NCI-H2107 treated with DMSO at 0.1 percent for 48 hours (cell line): ENCODE results near the gene FOXP4.

Source experiments
- DNase-seq: peaks from one replicate; lab custom pipeline; 2025; ENCODE audit not compliant: unreplicated experiment; lab: John Stamatoyannopoulos, UW

Gene FOXP4

DNA sequence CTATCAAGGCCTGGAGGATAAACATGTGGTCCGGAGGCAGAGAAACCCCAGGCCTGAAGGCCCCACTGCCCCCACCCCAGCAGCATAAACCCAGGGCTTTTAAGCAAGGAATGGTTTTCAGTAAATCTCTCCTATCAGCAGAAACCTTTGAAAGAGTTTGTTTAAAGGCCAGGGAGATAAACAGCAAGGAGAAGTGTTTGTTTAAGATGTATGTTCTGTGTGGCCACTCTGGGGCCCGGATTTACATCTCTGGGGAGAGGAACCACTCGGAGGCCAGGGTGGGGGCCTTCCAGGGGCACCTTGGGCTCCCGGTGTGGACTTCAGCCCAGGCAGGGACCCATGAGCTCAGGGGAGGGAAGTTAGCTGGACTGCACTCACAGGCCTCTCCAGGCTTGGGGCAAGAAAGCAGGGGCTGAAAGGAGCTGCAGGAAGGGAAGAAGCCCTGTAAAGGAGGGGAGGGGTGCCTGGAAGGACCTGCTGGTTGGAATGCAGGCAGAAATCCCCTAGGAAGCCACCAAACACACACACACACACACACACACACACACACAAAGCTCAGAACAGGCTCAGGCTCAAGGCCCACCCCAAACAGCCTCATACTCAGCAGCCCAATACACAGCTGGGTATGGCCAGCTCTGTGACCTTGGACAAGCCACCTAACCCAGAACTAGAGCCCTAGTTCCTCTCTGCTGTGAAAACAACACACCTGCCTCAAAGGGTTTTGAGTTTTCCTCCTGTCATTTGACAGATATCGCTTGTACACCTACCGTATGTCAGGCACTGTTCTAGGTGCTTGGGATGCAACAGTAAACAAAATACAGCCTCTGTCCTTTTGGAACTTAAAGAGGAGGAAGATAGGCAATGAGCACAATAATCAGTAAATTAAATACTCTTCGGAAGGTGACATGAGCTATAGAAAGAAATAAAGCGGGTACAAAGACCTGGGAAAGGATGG is 26.2 kb upstream of the FOXP4 start:
- no peak for DNase-seq

DNA sequence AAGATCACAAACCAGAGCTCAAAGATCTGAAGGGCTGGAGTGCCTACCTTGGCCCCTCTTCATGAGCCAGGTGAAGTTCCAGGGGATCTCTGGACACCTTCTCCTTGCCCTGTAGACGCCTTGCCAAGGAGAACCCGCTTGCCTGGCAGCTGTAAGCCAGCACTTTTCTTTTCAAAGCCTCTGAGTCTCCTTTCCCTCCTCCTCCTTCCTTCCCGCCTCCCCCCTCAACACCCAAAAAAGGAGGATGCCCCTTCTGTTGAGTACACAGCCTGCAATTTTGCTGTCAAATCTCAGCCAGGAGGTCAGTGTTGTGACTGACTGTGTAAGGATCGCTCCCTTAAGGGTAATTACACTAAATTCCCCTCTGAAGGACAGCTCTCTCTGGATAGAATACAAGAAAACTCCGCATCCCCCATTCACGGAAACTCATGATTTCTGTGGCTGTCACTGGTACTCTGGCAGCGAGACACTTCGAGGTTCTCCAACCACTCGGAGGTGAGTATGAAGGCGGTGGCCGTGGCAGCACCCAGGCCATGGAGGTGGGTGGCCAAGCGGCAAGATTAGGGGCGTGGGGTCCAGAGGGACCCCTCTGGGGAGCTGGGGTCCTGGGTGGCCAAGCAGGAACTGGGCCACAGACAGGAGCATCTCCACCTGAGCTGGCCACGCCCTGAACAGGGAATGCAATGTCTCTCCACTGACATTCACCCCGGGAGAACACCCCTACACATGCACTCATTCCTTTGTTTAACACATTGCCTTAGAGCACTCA is 23.2 kb upstream of the FOXP4 start:
- no peak for DNase-seq

DNA sequence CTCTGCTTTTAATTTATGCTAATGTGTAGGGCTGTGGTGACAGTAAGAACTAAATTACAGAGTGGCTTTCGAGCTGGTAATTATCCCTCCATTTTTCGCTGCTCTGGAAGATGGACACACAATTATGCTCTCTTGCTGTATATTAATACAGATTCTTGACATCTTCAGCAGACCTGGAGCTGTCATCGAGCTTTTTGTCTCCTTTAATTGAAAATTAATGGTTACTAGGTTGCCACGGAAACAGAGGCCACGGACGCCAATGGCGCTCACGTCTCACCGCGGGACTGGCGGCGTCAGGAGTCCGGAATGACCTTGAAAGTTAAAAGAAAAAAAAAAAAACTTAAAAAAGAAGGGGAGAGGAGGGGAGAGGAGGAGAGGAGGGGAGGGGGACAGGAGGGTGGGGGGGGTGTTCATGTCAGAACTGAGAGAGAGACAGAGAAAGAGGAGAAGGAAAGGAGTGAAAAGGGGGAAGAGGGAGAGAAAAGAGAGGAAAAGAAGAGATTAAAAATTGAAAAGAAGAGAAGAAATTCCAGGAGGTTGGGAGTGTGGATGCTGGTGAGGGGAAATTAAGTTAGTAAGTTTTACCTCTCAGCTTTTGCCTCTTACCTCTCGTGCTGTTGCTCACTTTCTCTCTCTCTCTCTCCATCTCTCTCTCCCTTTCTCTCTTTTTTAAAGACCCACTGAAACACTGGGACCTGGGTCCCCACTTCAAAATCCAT is 22.1 kb upstream of the FOXP4 start:
- no peak for DNase-seq

DNA sequence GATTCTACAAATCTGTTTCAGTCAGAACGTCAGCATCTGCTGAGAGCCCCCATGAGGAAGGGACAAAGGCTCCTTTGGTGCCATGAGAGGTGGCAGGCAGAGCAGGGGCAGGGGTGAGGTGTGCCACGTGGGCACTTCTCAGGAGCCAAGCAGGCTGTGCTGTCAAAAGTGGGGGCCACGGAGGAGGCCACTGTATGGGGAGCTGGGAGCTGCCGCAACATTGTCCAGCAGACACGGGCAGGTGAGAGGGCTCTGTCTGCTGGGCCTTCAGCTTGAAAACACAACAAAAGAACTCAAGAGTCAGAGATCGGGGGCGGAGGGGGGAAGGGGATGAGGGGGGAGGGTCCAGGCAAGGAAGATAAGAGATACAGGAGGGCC is 21.6 kb upstream of the FOXP4 start:
- DNase-seq, result no peak

DNA sequence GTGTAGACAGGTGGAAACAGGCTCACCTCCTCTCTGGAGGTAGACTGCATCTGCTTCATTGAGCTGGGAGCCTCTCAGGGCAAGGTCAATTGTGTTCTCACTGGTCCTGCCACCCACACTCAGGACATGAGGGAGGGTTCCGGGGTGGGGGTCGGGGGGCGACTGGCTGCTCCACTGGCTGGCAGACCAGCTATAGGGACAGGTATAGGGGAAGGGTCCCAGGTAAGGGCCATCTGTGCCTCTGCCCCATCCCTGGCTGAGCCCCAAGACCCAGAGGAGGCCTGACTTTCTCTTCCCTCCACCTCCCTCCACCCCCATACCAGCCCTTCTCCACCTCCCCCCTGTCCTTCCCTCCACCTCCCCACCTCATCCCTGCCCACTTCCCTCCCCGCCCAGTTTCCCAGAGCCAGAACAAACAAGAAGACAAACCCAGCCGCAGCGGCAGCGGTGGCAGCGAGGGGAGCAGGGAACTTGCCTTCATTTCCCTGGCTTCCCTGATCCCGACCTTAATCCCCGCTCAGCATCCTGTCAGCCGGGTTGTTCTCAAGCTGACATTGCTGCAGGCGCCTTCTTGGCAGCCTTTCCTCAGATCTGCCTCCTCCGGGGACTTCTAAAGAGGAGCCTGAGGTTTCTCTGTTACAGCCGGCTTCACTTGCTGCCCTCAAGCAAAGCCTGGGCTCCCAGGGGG is 18.3 kb upstream of the FOXP4 start:
- no peak for DNase-seq

DNA sequence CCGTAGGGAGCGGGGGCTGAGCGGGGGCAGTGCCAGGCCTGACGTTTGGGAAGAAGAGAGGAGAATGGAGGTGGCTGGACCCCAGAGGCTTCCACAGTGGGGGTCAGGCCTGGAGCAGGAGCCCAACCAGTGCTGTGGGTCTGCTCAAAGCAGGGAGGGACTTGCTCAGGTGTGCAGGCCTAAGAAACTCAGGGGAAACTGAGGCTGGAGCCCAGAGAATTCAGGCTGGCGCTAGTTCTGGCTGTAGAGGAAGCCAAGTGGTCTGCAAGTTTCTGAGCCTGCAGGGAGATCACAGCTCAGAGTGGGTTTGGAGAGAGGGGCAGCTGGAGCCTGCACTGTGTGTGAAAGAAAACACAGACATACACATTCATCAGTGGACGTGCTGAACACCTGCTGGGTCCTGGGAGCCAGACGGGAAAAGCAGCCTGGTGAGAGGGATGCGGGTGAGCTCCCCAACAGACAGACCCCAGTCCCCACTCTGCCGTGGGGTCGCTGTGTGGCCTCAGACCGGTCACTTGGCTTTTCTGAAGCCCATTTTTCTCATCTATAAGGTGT is 17.7 kb upstream of the FOXP4 start:
- no peak for DNase-seq

DNA sequence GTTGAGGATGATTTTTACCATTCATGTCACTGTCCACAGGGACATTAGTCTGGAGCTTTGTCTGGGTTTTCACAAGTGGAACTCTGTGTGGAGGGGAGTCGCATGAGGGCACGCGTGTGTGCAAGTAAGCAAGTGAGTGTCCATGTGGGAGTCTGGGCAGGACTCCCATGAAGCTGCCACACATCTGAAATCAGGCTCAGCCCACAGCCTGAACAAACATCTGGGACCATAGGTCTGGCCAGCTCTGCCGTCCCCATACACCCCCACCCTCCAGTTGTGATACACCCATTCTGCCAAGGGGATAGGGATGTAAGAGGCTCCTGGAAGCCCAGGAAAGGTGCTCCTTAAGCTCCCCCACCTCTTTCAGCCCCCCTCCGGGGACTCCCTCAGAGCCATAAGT is 17.1 kb upstream of the FOXP4 start:
- no peak for DNase-seq

DNA sequence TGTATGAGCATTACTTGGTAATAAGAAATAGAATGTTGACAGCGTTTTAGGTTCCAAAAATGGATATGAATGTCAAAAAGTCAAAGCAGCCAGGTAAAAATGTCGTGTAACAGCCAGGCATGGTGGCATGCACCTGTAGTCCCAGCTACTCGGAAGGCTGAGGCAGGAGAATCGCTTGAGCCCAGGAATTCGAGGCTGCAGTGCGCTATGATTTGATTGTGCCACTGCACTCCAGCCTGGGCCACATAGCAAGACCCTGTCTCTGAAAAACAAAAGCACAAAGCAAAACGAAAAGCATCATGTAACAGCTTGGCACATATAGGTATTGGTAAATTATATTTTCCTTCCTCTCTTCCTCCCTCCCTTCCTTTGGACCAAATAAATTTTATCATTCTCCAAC is 16.2 kb upstream of the FOXP4 start:
- no peak for DNase-seq

DNA sequence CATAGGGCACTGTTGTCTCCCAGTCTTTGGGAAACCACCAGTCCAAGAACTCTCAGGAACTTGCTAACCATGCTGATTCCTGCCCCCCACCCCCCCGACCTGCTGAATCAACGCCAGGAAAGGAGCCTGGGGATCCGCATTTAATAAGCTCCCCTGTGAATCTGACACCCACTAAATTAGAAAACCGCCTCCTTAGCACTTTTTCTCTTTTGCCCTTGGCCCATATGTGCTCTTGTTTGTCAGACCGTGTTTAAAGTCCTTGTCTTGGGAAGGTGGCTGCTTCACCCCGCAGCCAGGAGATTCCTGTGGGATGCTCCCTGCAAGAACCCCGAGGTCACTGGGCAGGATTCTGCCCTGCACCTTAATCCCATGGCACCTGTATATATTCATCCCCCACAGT is 15.7 kb upstream of the FOXP4 start:
- DNase-seq, result no peak

DNA sequence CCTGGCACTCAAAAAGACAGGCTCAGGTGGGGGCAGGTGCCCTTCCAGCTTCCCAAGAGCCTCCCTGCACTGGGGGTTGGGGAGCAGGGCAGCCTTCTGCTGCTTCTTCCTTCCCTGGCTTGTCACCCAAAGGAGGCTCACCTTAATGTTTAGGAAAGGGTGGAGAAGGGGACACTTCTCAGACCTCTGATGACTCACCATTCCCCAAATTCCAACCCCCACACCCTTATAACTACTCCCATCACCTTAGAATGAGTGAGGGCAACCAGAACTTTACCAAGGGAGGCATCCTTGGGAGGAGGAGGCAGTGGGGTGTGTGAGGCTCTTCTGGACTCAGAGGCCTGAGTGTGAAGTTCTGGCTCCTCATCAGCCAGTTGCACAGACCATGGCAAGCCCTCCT is 15.2 kb upstream of the FOXP4 start:
- DNase-seq, result no peak

DNA sequence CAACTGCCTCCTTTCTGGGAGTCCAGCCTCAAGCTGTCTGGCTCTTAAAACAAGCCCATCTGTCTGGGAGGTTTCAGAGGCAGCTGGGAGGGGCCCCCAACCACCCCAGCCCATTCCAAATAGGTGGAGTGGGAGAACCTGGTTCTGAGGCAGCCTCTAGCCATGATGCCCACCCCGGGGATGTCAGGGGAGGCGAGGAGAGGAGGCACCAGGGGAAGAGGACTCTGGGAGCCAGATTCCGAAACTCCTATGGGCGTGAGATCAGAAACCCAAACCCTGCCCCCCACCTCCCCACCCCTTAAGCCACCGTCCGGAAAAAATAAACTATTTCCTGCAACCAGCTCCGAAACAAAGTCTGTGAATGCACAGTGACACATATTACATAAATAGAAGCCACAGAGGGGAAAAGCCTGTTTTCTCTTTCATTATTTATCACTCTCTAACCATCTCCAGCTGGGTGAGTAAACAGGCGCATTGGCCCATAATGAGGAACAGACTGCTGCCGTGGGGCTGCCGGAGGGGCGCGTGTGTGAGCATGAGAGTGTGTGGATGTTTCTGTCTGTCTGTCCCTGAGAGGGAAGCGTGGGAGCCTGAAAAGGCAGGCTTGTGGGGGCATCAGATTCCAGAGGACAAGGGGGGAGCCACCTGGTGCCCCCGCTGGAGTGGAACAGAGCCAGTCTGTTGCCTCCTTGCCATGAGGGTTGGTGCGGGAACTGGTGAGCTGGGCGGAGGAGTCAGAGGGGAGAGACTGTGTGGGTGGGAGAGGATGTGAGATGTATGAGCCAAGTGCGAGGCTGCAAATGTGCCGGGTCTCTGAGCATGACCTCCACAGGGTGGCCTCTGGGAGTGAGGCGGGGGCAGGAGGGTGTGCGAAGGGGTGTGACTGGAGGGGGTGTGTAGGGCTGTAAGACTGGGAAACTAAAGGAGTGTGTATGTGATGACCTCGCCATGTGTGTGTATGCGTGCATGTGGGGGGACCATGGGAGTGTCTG is 14.3 kb upstream of the FOXP4 start:
- DNase-seq, result no peak

DNA sequence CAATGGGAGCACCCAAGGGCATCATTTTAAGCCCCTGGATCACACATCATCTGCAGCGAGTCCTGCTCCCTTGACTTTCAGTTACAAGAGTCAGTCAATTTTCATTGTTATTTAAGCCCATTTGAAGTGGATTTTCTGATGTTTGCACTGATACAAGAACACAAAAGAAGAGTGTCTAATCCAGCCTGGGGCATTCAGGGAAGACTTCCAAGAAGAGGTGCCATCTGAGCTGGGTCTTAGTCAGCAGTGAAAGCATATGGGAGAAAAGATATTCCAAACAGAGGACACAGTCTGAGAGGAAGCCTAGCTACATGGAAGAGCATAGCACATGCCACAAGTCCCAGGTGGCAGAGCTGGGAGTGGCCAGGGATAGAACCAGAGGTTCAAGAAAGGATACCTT is 10.4 kb upstream of the FOXP4 start:
- DNase-seq, result no peak

DNA sequence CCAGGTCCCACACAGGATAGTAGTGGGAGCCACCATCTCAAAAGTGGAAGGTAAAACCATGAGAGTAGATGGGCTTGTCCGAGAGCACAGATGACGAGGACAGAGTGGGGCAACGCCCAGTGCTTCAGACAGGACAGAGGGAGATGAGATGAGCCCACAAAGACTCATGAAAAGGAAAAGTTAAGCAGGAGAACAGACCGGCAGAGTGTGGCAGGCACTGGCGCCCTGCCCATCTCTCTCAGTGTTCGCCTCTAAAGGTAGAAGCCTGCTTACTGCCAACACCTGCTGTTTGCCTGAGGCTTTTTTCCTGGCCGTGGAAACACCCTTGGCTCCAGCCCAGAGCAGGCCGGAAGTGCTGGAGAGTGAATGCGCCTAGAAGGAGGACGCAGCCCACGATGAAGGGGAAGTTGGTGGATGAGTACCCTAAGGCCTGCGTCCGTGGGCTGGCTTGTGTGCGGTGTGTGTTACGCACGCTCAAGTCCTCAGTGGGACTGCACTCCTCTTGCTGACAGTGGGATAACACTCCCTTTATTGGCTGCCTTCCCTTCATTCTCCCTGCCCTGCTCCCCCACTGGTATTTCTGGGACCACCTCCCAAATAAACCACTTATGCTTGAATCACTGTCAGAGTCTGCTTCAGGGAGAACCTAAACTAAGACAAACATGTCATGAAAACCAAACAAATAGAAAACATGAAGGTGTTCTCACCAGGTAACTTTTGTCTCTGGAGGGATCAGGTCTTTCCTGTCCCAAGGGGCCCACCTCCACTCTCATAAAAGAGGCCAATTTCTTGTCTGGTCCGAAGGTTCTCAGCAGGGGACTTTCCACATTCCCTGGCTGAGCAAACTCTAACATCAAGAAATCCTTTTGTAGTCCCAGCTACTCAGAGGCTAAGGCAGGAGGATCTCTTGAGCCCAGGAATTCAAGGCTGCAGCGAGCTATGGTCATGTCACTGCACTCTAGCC is 9.1 kb upstream of the FOXP4 start:
- DNase-seq, result peak; percentile 39

DNA sequence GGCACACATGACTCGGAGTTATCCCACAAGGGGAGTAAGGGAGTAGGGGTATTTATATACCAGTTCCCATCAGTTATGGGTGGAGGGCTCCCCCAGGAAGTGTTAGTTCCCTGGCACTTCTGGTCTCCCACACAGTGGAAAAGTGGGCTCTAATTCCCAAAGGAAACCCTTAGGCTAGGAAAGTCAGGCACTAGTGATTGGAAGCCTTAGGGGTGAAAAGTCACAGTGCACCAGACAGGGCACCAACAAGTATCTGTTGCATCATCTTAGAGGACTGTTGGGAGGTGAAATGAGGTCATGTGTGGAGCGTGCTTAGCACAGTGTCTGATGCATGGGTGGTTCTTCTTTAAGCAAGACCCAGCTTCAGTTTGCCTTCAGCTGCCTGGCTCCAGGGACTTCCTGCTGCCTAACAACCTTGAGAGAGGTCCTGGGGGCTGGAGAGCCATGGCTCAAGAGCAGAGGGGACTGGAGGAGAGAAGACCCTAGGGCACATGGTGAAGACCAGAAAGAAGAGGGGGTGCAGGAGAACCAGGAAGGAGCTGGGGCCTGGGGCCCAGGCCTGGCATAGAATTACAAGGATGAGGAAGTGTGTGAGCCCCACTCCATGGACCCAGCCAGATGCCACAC is 7.5 kb upstream of the FOXP4 start:
- DNase-seq, result no peak

DNA sequence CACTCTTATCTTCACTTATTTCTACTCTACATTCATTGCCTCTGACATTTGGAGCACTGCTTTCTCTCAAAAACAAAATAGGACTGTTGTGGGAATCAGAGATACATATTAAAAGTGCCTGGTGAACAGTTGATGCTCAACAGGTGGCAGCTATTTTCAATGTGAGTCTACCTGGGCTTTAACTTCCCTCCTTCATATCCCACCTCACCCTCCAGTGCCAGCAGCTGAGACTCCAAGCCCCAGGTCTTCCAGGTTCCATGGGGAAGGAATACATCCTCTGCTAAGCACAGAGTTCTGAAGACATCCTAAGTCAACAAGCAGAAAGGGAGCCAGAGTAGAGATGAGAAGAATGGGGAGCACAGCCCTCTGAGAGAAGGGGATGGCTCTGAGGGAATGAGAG is 7.0 kb upstream of the FOXP4 start:
- DNase-seq, result no peak

DNA sequence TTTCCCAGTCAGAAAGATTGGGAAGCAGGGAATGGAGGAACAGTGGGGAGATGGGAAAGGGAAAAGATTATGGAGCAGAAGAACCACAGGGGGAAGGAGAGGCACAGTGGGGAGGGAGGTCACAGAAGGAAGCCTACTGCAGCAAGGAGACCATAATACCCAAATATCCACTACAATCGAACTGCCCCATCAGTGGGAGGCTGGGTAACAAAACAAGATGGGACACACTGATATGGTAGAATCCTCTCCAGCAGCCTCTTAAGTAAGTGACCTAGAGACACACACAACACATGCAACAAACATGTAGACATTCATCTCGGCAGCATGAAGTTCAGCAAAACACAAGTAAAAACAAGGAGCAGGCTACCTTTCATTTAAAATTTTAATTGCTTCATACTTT is 4.8 kb upstream of the FOXP4 start:
- DNase-seq, result no peak

DNA sequence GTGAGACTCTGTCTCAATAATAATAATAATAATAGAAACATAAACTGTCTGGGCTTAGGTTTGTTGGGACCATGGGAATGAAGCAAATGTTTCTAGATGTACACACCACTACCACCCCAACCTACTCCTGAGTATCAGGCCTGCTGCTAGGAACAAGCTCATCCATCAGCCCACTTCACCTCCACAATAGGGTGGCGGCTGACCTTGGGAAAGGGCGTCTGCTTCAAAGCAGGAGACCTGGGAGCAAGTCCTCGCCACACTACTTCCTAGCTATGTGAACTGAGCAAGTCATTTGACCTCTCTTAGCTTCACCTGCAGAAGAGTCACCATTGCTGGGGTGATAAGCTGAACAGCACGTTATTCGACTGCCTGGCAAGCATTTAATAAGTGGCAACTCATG is 3.1 kb upstream of the FOXP4 start:
- DNase-seq, result no peak

DNA sequence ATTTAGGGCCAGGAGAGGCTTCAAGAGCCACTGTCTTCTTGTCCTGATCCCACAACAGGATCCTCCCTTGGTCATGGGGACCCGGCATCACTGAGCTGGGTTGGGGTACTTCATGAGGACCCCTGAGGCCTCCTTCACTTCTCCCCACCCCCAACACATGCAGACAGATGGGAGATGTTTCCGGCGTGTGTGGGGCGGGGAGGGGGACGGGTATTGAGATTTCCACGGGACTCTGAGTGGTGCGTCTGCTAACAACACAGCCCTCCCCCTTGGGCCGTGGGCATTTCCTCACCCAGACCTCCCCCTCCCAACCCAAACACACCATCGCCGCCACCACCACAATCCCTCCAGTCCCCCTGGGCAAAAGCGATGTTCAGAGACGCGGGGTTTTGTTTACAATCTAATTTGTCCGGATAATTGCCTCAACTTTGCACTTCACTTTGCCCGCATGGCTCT is 906 bp upstream of the FOXP4 start:
- no peak for DNase-seq
